WTC11 (cell line): Measurements from ENCODE around the gene MX2. TPM values are rescaled to one million over a fixed set of nuclear protein-coding genes. Genes with fewer than 3 reads are reported as not detected.

Experiments used
- ATAC-seq: fragments of 200-7000 bp; cut with Tn5 transposase; 2 replicates; pipeline ENCODE4 v1.10.0; 2021; ENCODE audit warnings: mild to moderate bottlenecking, moderate library complexity
- CTCF ChIA-PET: fragments of 300-600 bp; sonication (Branson Sonifier 250); formaldehyde crosslinking; loops from one replicate; lab custom pipeline; 2021; ENCODE audit warnings: antibody characterized with exemption; lab: Charles Lee
- POLR2A ChIA-PET: fragments of 350-600 bp; sonication (Branson Sonifier 250); formaldehyde crosslinking; loops from one replicate; lab custom pipeline; 2021; ENCODE audit warnings: antibody characterized with exemption; lab: Charles Lee
- DNase-seq: peaks from one replicate; pipeline ENCODE4 v3.0.0; 2021; ENCODE audit warnings: low spot score
- H3K27ac Mint-ChIP-seq: 2 replicates; pipeline ENCODE4 v1.8.0; 2021; ENCODE audit warnings: mixed read lengths
- H3K27me3 Mint-ChIP-seq: 2 replicates; pipeline ENCODE4 v1.8.0; 2021; ENCODE audit warnings: low read depth, mild to moderate bottlenecking, moderate library complexity, mixed read lengths
- H3K36me3 Mint-ChIP-seq: 2 replicates; pipeline ENCODE4 v1.8.0; 2021; ENCODE audit warnings: mixed read lengths
- H3K4me1 Mint-ChIP-seq: 2 replicates; pipeline ENCODE4 v1.8.0; 2022; ENCODE audit warnings: mixed read lengths
- H3K4me3 Mint-ChIP-seq: 2 replicates; pipeline ENCODE4 v1.8.0; 2021; ENCODE audit warnings: mild to moderate bottlenecking, moderate library complexity, mixed read lengths
- H3K9me3 Mint-ChIP-seq: 2 replicates; pipeline ENCODE4 v1.8.0; 2021; ENCODE audit warnings: mixed read lengths
- E2F5 ChIP-seq: sonication (generic); formaldehyde crosslinking; IDR thresholded peaks from 2 replicates; pipeline ENCODE4 v1.8.1; 2022; ENCODE audit warnings: mild to moderate bottlenecking, moderate library complexity, missing genetic modification reagents
- EMX1 ChIP-seq: fragments of 250-450 bp; sonication (Bioruptor Pico); IDR thresholded peaks from 2 replicates; pipeline ENCODE4 v1.8.0; 2021; ENCODE audit warnings: mild to moderate bottlenecking
- FOXJ3 ChIP-seq: sonication (generic); formaldehyde crosslinking; IDR thresholded peaks from 2 replicates; pipeline ENCODE4 v1.9.0; 2021; ENCODE audit warnings: missing genetic modification reagents, mild to moderate bottlenecking, borderline replicate concordance
- FOXK1 ChIP-seq: sonication (generic); formaldehyde crosslinking; IDR thresholded peaks from 2 replicates; pipeline ENCODE4 v1.8.0; 2022; ENCODE audit warnings: mild to moderate bottlenecking, moderate library complexity, missing genetic modification reagents
- HMGA2 ChIP-seq: fragments of 250-450 bp; sonication (Bioruptor Pico); IDR thresholded peaks from 2 replicates; pipeline ENCODE4 v1.4.0; 2021; ENCODE audit warnings: mild to moderate bottlenecking, moderate library complexity
- JUN ChIP-seq: sonication (generic); formaldehyde crosslinking; IDR thresholded peaks from 2 replicates; pipeline ENCODE4 v1.8.0; 2023; ENCODE audit warnings: mild to moderate bottlenecking, missing genetic modification reagents
- NR3C1 ChIP-seq: sonication (generic); formaldehyde crosslinking; conservative IDR thresholded peaks from 2 replicates; pipeline ENCODE4 v1.8.1; 2023; ENCODE audit warnings: low read depth, mild to moderate bottlenecking, missing genetic modification reagents
- RORB ChIP-seq: fragments of 250-450 bp; sonication (Bioruptor Pico); IDR thresholded peaks from 2 replicates; pipeline ENCODE4 v1.9.0; 2021; ENCODE audit warnings: mild to moderate bottlenecking
- SMAD3 ChIP-seq: sonication (generic); formaldehyde crosslinking; IDR thresholded peaks from 2 replicates; pipeline ENCODE4 v1.8.0; 2022; ENCODE audit warnings: missing genetic modification reagents, mild to moderate bottlenecking, borderline replicate concordance
- SP1 ChIP-seq: sonication (generic); formaldehyde crosslinking; conservative IDR thresholded peaks from 2 replicates; pipeline ENCODE4 v1.8.1; 2022; ENCODE audit warnings: missing genetic modification reagents
- USF1 ChIP-seq: sonication (generic); formaldehyde crosslinking; IDR thresholded peaks from 2 replicates; pipeline ENCODE4 v1.8.0; 2022; ENCODE audit warnings: mild to moderate bottlenecking, missing genetic modification reagents
- ZMAT4 ChIP-seq: fragments of 250-450 bp; sonication (Bioruptor Pico); IDR thresholded peaks from 2 replicates; pipeline ENCODE4 v1.9.0; 2021; ENCODE audit warnings: mild to moderate bottlenecking
- ZNF121 ChIP-seq: sonication (generic); formaldehyde crosslinking; IDR thresholded peaks from 2 replicates; pipeline ENCODE4 v1.8.0; 2023; ENCODE audit warnings: missing genetic modification reagents
- ZNF396 ChIP-seq: fragments of 250-450 bp; sonication (Bioruptor Pico); IDR thresholded peaks from 2 replicates; pipeline ENCODE4 v1.8.0; 2021; ENCODE audit warnings: mild to moderate bottlenecking, moderate library complexity, borderline replicate concordance
- total RNA-seq: library from RNA; stranded (reverse); gene quantifications from 3 replicates; pipeline ENCODE4 v1.2.3, GENCODE V29; 2021
- TF ChIP-seq, protein P1 (sequence below): fragments of 250-450 bp; sonication (Bioruptor Pico); IDR thresholded peaks from 2 replicates; pipeline ENCODE4 v1.9.0; 2021; ENCODE audit warnings: mild to moderate bottlenecking, borderline replicate concordance
- TF ChIP-seq, protein P2 (sequence below): sonication (generic); formaldehyde crosslinking; IDR thresholded peaks from 2 replicates; pipeline ENCODE4 v1.8.1; 2023; ENCODE audit warnings: mild to moderate bottlenecking, missing genetic modification reagents, moderate library complexity
- TF ChIP-seq, protein P3 (sequence below): sonication (generic); formaldehyde crosslinking; IDR thresholded peaks from 2 replicates; pipeline ENCODE4 v1.8.0; 2022; ENCODE audit warnings: mild to moderate bottlenecking, missing genetic modification reagents
- TF ChIP-seq, protein P4 (sequence below): fragments of 250-450 bp; sonication (Bioruptor Pico); IDR thresholded peaks from 2 replicates; pipeline ENCODE4 v1.9.0; 2021; ENCODE audit warnings: moderate library complexity, mild to moderate bottlenecking, inconsistent platforms, borderline replicate concordance

Gene MX2
- total RNA-seq, 1 experiment from 2014 or later: 2.6 TPM

DNA sequence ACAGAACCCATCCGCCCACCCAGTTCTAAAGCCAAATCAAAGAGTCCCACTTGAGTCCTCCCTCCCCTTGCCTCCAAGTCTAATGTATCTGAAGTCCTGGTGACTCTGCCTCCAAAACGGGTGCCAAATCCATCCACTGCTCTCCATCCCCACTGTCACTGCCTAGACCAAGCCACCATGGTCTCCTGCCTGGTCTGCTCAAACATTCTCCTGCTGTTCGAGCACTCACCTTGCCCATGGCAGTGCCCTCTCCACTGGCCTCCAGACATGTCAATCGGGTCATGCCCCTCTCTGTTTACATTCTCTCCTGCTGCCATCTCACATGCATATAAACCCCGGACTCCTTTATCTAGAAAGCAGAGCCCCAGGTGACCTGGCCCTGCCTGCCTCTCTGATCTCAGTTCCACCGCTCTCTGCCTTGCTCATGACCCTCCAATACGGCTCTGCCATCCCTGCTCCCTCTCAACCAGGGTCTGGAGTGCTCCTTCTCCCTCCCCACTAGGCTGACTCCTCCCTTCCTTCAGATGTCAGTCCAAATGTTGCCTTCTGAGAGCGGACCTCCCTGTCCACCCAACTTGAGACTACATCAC, 32.1 kb downstream of the MX2 start:
- POLR2A ChIA-PET: no interaction called here
- H3K9me3 Mint-ChIP-seq: peaks cover 18% of the 10 kb centered on the region
- CTCF ChIA-PET: no interaction called here
- no peak for DNase-seq
- no peak overlapping the region for H3K4me3 Mint-ChIP-seq
- H3K4me1 Mint-ChIP-seq: peaks cover 16% of the 10 kb centered on the region
- H3K36me3 Mint-ChIP-seq: no peaks in the 10 kb centered on the region
- H3K27me3 Mint-ChIP-seq: no peaks in the 10 kb centered on the region; the same call in 1 of the 2 replicates
- no peak for ATAC-seq
- TF ChIP-seq, protein P1, sequence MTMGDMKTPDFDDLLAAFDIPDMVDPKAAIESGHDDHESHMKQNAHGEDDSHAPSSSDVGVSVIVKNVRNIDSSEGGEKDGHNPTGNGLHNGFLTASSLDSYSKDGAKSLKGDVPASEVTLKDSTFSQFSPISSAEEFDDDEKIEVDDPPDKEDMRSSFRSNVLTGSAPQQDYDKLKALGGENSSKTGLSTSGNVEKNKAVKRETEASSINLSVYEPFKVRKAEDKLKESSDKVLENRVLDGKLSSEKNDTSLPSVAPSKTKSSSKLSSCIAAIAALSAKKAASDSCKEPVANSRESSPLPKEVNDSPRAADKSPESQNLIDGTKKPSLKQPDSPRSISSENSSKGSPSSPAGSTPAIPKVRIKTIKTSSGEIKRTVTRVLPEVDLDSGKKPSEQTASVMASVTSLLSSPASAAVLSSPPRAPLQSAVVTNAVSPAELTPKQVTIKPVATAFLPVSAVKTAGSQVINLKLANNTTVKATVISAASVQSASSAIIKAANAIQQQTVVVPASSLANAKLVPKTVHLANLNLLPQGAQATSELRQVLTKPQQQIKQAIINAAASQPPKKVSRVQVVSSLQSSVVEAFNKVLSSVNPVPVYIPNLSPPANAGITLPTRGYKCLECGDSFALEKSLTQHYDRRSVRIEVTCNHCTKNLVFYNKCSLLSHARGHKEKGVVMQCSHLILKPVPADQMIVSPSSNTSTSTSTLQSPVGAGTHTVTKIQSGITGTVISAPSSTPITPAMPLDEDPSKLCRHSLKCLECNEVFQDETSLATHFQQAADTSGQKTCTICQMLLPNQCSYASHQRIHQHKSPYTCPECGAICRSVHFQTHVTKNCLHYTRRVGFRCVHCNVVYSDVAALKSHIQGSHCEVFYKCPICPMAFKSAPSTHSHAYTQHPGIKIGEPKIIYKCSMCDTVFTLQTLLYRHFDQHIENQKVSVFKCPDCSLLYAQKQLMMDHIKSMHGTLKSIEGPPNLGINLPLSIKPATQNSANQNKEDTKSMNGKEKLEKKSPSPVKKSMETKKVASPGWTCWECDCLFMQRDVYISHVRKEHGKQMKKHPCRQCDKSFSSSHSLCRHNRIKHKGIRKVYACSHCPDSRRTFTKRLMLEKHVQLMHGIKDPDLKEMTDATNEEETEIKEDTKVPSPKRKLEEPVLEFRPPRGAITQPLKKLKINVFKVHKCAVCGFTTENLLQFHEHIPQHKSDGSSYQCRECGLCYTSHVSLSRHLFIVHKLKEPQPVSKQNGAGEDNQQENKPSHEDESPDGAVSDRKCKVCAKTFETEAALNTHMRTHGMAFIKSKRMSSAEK (CRISPR knock-in tag): no peak
- TF ChIP-seq ZNF121 (CRISPR knock-in tag) (no peak), EMX1 (no peak), SP1 (CRISPR knock-in tag) (no peak)
- H3K27ac Mint-ChIP-seq: no peak overlapping the region

- DNase-seq (no peak), ATAC-seq (peak; percentile 80)
- Mint-ChIP-seq H3K36me3 (no peaks in the 10 kb centered on the region), H3K27ac (no peak overlapping the region), H3K4me3 (no peak overlapping the region), H3K9me3 (peaks cover 11% of the 10 kb centered on the region), H3K4me1 (peaks cover 16% of the 10 kb centered on the region), H3K27me3 (no peaks in the 10 kb centered on the region; the same call in 1 of the 2 replicates)
- TF ChIP-seq RORB (CRISPR knock-in tag): no peak
- TF ChIP-seq, protein P2, sequence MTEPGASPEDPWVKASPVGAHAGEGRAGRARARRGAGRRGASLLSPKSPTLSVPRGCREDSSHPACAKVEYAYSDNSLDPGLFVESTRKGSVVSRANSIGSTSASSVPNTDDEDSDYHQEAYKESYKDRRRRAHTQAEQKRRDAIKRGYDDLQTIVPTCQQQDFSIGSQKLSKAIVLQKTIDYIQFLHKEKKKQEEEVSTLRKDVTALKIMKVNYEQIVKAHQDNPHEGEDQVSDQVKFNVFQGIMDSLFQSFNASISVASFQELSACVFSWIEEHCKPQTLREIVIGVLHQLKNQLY: no peak
- TF ChIP-seq ZMAT4 (CRISPR knock-in tag): no peak
- no peak for TF ChIP-seq FOXK1 (CRISPR knock-in tag)
- no peak for TF ChIP-seq SMAD3 (CRISPR knock-in tag)
- TF ChIP-seq FOXJ3 (CRISPR knock-in tag): no peak
- TF ChIP-seq EMX1: no peak
- TF ChIP-seq NR3C1 (CRISPR knock-in tag): no peak
- TF ChIP-seq USF1: no peak
- TF ChIP-seq, protein P1 (CRISPR knock-in tag): no peak
- TF ChIP-seq E2F5 (CRISPR knock-in tag): no peak
- no peak for TF ChIP-seq HMGA2
- TF ChIP-seq ZNF396 (CRISPR knock-in tag): no peak
- TF ChIP-seq, protein P3, sequence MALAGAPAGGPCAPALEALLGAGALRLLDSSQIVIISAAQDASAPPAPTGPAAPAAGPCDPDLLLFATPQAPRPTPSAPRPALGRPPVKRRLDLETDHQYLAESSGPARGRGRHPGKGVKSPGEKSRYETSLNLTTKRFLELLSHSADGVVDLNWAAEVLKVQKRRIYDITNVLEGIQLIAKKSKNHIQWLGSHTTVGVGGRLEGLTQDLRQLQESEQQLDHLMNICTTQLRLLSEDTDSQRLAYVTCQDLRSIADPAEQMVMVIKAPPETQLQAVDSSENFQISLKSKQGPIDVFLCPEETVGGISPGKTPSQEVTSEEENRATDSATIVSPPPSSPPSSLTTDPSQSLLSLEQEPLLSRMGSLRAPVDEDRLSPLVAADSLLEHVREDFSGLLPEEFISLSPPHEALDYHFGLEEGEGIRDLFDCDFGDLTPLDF: no peak
- TF ChIP-seq, protein P4, sequence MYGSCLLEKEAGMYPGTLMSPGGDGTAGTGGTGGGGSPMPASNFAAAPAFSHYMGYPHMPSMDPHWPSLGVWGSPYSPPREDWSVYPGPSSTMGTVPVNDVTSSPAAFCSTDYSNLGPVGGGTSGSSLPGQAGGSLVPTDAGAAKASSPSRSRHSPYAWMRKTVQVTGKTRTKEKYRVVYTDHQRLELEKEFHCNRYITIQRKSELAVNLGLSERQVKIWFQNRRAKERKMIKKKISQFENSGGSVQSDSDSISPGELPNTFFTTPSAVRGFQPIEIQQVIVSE (CRISPR knock-in tag): no peak
- TF ChIP-seq JUN (CRISPR knock-in tag): no peak
- TF ChIP-seq ZNF121 (CRISPR knock-in tag): no peak
- CTCF ChIA-PET: interaction anchor here (1.0 to 1.9 kb wide), 6 partner anchors 15 to 113 kb away, joined by 3 to 10 read pairs (median 4); no protein-coding TSS in a partner anchor
- POLR2A ChIA-PET: interaction anchor here (0.7 kb wide), 1 partner anchor 13 kb away, joined by 3 read pairs; no protein-coding TSS in a partner anchor
These were observed 34.8 kb downstream of the MX2 start for GRCh38 chr21:41396558-41397075.
